GM23338 (cell line): ENCODE data around the gene PLXNA2. TPM values are rescaled to one million over a fixed set of nuclear protein-coding genes. Genes with fewer than 3 reads are reported as not detected.

ENCODE experiments used
- ATAC-seq: fragments of 200-7000 bp; cut with Tn5 transposase; 3 replicates; pipeline ENCODE4 v1.9.1; 2020
- DNase-seq: peaks from one replicate; pipeline ENCODE4 v3.0.0-alpha.2; 2015; ENCODE audit warnings: low spot score
- H2AFZ ChIP-seq: fragments of 200-600 bp; sonication (generic); 2 replicates; pipeline ENCODE4 v1.8.0; 2016; ENCODE audit warnings: antibody characterized with exemption, mild to moderate bottlenecking, moderate library complexity
- H3F3A ChIP-seq: fragments of 200-600 bp; sonication (generic); replicated peaks from 2 replicates; pipeline ENCODE4 v1.8.0; 2017; ENCODE audit warnings: antibody characterized with exemption, mixed run types, low read depth
- H3K27ac ChIP-seq: fragments of 200-600 bp; sonication (generic); 2 replicates; pipeline ENCODE4 v1.6.1; 2016; ENCODE audit warnings: low read depth
- H3K27me3 ChIP-seq: fragments of 200-600 bp; sonication (generic); 2 replicates; pipeline ENCODE4 v1.8.0; 2016; ENCODE audit warnings: mild to moderate bottlenecking, mixed run types, moderate library complexity; ENCODE audit not compliant: insufficient read depth
- H3K36me3 ChIP-seq: fragments of 200-600 bp; sonication (generic); 2 replicates; pipeline ENCODE4 v1.8.0; 2016; ENCODE audit warnings: mild to moderate bottlenecking; ENCODE audit not compliant: insufficient read depth
- H3K4me1 ChIP-seq: fragments of 200-600 bp; sonication (generic); 2 replicates; pipeline ENCODE4 v1.8.0; 2016; ENCODE audit warnings: mild to moderate bottlenecking, moderate library complexity; ENCODE audit not compliant: insufficient read depth
- H3K4me2 ChIP-seq: fragments of 200-600 bp; sonication (generic); 2 replicates; pipeline ENCODE4 v1.7.1; 2017; ENCODE audit warnings: mixed run types
- H3K4me3 ChIP-seq: fragments of 200-600 bp; sonication (generic); 2 replicates; pipeline ENCODE4 v1.6.1; 2016; ENCODE audit warnings: mixed run types
- H3K79me2 ChIP-seq: fragments of 200-600 bp; sonication (generic); replicated peaks from 2 replicates; pipeline ENCODE4 v1.8.0; 2017; ENCODE audit warnings: mild to moderate bottlenecking; ENCODE audit not compliant: insufficient read depth
- H3K9me2 ChIP-seq: fragments of 200-600 bp; sonication (generic); 2 replicates; pipeline ENCODE4 v1.8.0; 2017; ENCODE audit not compliant: insufficient read depth
- H4K20me1 ChIP-seq: fragments of 200-600 bp; sonication (generic); replicated peaks from 2 replicates; pipeline ENCODE4 v1.8.0; 2017; ENCODE audit warnings: mild to moderate bottlenecking; ENCODE audit not compliant: insufficient read depth
- H3K27ac Mint-ChIP-seq: 2 replicates; pipeline ENCODE4 v1.8.0; 2020; ENCODE audit warnings: inconsistent platforms, mild to moderate bottlenecking, moderate library complexity, mixed read lengths
- H3K27me3 Mint-ChIP-seq: 3 replicates; pipeline ENCODE4 v1.8.0; 2022; ENCODE audit warnings: low read depth, mild to moderate bottlenecking, moderate library complexity, mixed read lengths, inconsistent platforms; ENCODE audit not compliant: insufficient read depth, poor library complexity
- H3K36me3 Mint-ChIP-seq: 3 replicates; pipeline ENCODE4 v1.8.0; 2021; ENCODE audit warnings: low read depth, mild to moderate bottlenecking, inconsistent platforms, moderate library complexity, mixed read lengths
- H3K4me1 Mint-ChIP-seq: 3 replicates; pipeline ENCODE4 v1.8.0; 2020; ENCODE audit warnings: mild to moderate bottlenecking, inconsistent platforms, mixed read lengths
- H3K4me3 Mint-ChIP-seq: 3 replicates; pipeline ENCODE4 v1.8.0; 2021; ENCODE audit warnings: moderate library complexity, mild to moderate bottlenecking, inconsistent platforms, mixed read lengths
- H3K9me3 Mint-ChIP-seq: 3 replicates; pipeline ENCODE4 v1.8.0; 2020; ENCODE audit warnings: moderate library complexity, mild to moderate bottlenecking, inconsistent platforms, mixed read lengths
- EZH2phosphoT487 ChIP-seq: fragments of 200-600 bp; sonication (generic); IDR thresholded peaks from one replicate; pipeline ENCODE4 v1.8.1; 2018; ENCODE audit warnings: antibody characterized with exemption; ENCODE audit not compliant: unreplicated experiment
- JUNB ChIP-seq: IDR thresholded peaks from one replicate; pipeline ENCODE4 v1.6.1; 2016; ENCODE audit warnings: antibody characterized with exemption; ENCODE audit not compliant: unreplicated experiment
- NANOG ChIP-seq: IDR thresholded peaks from 2 replicates; pipeline ENCODE4 v1.6.1; 2016; ENCODE audit warnings: antibody characterized with exemption, borderline replicate concordance
- POLR2AphosphoS5 ChIP-seq: IDR thresholded peaks from 2 replicates; pipeline ENCODE4 v1.6.1; 2016; ENCODE audit warnings: antibody characterized with exemption, low read depth
- STAT1 ChIP-seq: IDR thresholded peaks from one replicate; pipeline ENCODE4 v1.6.1; 2016; ENCODE audit warnings: antibody characterized with exemption; ENCODE audit not compliant: unreplicated experiment
- ZNF114 ChIP-seq: fragments of 250-450 bp; sonication (Bioruptor Pico); IDR thresholded peaks from 2 replicates; pipeline ENCODE4 v1.5.0; 2020; ENCODE audit warnings: mild to moderate bottlenecking, moderate library complexity
- ZNF331 ChIP-seq: fragments of 250-450 bp; sonication (Bioruptor Pico); IDR thresholded peaks from 2 replicates; pipeline ENCODE4 v1.5.0; 2020; ENCODE audit warnings: low read depth, mild to moderate bottlenecking, moderate library complexity
- polyA plus RNA-seq: library from polyadenylated mRNA; unstranded; fragments of >200 nt; fragmentation: Nextera tagmentation; extraction: Ambion mirVana; gene quantifications from 2 replicates; pipeline ENCODE4 v1.2.1, GENCODE V29; 2016
- total RNA-seq: library from RNA; depleted of rRNA; stranded (reverse); fragments of >200 nt; shearing (Covaris generic); gene quantifications from 2 replicates; pipeline ENCODE4 v1.2.3, GENCODE V29; 2014
- TF ChIP-seq, protein P1 (sequence below): fragments of 250-450 bp; sonication (Bioruptor Pico); IDR thresholded peaks from 2 replicates; pipeline ENCODE4 v1.5.0; 2020; ENCODE audit warnings: mild to moderate bottlenecking, moderate library complexity
- TF ChIP-seq, protein P2 (sequence below): IDR thresholded peaks from one replicate; pipeline ENCODE4 v1.6.1; 2018; ENCODE audit warnings: antibody characterized with exemption; ENCODE audit not compliant: unreplicated experiment

The PLXNA2 gene
- total and polyA plus RNA-seq, 2 experiments from 2014 or later, result 0.40 to 1.8 TPM

- DNase-seq (no peak), ATAC-seq (no peak; the same call in 1 of the 3 replicates)
- no peak overlapping the region for H3K4me3 Mint-ChIP-seq
- Histone ChIP-seq H3K27ac (no peak overlapping the region), H3K4me1 (no peaks in the 10 kb centered on the region), H3K36me3 (no peaks in the 10 kb centered on the region), H3K4me2 (no peak overlapping the region), H4K20me1 (no peaks in the 10 kb centered on the region), H3K4me3 (no peak overlapping the region), H3K79me2 (no peaks in the 10 kb centered on the region), H2AFZ (no peak overlapping the region; the same call in 1 of the 2 replicates), H3F3A (no peaks in the 10 kb centered on the region), H3K9me2 (no peaks in the 10 kb centered on the region), H3K27me3 (no peaks in the 10 kb centered on the region)
- TF ChIP-seq, protein P1, sequence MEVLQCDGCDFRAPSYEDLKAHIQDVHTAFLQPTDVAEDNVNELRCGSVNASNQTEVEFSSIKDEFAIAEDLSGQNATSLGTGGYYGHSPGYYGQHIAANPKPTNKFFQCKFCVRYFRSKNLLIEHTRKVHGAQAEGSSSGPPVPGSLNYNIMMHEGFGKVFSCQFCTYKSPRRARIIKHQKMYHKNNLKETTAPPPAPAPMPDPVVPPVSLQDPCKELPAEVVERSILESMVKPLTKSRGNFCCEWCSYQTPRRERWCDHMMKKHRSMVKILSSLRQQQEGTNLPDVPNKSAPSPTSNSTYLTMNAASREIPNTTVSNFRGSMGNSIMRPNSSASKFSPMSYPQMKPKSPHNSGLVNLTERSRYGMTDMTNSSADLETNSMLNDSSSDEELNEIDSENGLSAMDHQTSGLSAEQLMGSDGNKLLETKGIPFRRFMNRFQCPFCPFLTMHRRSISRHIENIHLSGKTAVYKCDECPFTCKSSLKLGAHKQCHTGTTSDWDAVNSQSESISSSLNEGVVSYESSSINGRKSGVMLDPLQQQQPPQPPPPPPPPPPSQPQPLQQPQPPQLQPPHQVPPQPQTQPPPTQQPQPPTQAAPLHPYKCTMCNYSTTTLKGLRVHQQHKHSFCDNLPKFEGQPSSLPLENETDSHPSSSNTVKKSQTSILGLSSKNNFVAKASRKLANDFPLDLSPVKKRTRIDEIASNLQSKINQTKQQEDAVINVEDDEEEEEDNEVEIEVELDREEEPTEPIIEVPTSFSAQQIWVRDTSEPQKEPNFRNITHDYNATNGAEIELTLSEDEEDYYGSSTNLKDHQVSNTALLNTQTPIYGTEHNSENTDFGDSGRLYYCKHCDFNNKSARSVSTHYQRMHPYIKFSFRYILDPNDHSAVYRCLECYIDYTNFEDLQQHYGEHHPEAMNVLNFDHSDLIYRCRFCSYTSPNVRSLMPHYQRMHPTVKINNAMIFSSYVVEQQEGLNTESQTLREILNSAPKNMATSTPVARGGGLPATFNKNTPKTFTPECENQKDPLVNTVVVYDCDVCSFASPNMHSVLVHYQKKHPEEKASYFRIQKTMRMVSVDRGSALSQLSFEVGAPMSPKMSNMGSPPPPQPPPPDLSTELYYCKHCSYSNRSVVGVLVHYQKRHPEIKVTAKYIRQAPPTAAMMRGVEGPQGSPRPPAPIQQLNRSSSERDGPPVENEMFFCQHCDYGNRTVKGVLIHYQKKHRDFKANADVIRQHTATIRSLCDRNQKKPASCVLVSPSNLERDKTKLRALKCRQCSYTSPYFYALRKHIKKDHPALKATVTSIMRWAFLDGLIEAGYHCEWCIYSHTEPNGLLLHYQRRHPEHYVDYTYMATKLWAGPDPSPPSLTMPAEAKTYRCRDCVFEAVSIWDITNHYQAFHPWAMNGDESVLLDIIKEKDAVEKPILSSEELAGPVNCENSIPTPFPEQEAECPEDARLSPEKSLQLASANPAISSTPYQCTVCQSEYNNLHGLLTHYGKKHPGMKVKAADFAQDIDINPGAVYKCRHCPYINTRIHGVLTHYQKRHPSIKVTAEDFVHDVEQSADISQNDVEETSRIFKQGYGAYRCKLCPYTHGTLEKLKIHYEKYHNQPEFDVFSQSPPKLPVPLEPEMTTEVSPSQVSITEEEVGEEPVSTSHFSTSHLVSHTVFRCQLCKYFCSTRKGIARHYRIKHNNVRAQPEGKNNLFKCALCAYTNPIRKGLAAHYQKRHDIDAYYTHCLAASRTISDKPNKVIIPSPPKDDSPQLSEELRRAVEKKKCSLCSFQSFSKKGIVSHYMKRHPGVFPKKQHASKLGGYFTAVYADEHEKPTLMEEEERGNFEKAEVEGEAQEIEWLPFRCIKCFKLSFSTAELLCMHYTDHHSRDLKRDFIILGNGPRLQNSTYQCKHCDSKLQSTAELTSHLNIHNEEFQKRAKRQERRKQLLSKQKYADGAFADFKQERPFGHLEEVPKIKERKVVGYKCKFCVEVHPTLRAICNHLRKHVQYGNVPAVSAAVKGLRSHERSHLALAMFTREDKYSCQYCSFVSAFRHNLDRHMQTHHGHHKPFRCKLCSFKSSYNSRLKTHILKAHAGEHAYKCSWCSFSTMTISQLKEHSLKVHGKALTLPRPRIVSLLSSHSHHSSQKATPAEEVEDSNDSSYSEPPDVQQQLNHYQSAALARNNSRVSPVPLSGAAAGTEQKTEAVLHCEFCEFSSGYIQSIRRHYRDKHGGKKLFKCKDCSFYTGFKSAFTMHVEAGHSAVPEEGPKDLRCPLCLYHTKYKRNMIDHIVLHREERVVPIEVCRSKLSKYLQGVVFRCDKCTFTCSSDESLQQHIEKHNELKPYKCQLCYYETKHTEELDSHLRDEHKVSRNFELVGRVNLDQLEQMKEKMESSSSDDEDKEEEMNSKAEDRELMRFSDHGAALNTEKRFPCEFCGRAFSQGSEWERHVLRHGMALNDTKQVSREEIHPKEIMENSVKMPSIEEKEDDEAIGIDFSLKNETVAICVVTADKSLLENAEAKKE (CRISPR knock-in tag), result no peak
- TF ChIP-seq STAT1 (no peak), ZNF331 (no peak), JUNB (no peak), EZH2phosphoT487 (no peak), POLR2AphosphoS5 (no peak), ZNF114 (CRISPR knock-in tag) (no peak), NANOG (no peak)
- TF ChIP-seq, protein P2, sequence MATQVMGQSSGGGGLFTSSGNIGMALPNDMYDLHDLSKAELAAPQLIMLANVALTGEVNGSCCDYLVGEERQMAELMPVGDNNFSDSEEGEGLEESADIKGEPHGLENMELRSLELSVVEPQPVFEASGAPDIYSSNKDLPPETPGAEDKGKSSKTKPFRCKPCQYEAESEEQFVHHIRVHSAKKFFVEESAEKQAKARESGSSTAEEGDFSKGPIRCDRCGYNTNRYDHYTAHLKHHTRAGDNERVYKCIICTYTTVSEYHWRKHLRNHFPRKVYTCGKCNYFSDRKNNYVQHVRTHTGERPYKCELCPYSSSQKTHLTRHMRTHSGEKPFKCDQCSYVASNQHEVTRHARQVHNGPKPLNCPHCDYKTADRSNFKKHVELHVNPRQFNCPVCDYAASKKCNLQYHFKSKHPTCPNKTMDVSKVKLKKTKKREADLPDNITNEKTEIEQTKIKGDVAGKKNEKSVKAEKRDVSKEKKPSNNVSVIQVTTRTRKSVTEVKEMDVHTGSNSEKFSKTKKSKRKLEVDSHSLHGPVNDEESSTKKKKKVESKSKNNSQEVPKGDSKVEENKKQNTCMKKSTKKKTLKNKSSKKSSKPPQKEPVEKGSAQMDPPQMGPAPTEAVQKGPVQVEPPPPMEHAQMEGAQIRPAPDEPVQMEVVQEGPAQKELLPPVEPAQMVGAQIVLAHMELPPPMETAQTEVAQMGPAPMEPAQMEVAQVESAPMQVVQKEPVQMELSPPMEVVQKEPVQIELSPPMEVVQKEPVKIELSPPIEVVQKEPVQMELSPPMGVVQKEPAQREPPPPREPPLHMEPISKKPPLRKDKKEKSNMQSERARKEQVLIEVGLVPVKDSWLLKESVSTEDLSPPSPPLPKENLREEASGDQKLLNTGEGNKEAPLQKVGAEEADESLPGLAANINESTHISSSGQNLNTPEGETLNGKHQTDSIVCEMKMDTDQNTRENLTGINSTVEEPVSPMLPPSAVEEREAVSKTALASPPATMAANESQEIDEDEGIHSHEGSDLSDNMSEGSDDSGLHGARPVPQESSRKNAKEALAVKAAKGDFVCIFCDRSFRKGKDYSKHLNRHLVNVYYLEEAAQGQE, result no peak
- H3K27me3 Mint-ChIP-seq, result peaks cover 9% of the 10 kb centered on the region
- H3K36me3 Mint-ChIP-seq, result no peaks in the 10 kb centered on the region
- H3K27ac Mint-ChIP-seq, result no peak overlapping the region
- peaks cover 6% of the 10 kb centered on the region; the same call in 2 of the 3 replicates for H3K4me1 Mint-ChIP-seq
- no peaks in the 10 kb centered on the region for H3K9me3 Mint-ChIP-seq
Measured at GRCh38 chr1:208040821-208041297, 203.3 kb downstream of the PLXNA2 start.
